H7 (cell line): ENCODE data around the gene RHOBTB1. TPM values are rescaled to one million over a fixed set of nuclear protein-coding genes. Genes with fewer than 3 reads are reported as not detected.

Experiments
- DNase-seq: peaks from one replicate; pipeline ENCODE4 v3.0.0; 2012
- H3K27me3 ChIP-seq: 2 replicates; pipeline ENCODE4 v1.6.0; 2011; ENCODE audit warnings: mild to moderate bottlenecking, low read length; ENCODE audit not compliant: control insufficient read depth, insufficient read depth
- H3K36me3 ChIP-seq: replicated peaks from 2 replicates; pipeline ENCODE4 v1.5.1; 2011; ENCODE audit warnings: low read length; ENCODE audit not compliant: control insufficient read depth, insufficient read depth
- H3K4me3 ChIP-seq: 2 replicates; pipeline ENCODE4 v1.5.1; 2011; ENCODE audit warnings: low read depth, mild to moderate bottlenecking, control low read depth, low read length, moderate library complexity; ENCODE audit not compliant: insufficient read depth
- total RNA-seq: library from RNA; depleted of rRNA; stranded (reverse); fragments of >200 nt; shearing (Covaris generic); gene quantifications from 2 replicates; pipeline ENCODE4 v1.2.3, GENCODE V29; 2014; rRNA removed

RHOBTB1 gene, protein sequence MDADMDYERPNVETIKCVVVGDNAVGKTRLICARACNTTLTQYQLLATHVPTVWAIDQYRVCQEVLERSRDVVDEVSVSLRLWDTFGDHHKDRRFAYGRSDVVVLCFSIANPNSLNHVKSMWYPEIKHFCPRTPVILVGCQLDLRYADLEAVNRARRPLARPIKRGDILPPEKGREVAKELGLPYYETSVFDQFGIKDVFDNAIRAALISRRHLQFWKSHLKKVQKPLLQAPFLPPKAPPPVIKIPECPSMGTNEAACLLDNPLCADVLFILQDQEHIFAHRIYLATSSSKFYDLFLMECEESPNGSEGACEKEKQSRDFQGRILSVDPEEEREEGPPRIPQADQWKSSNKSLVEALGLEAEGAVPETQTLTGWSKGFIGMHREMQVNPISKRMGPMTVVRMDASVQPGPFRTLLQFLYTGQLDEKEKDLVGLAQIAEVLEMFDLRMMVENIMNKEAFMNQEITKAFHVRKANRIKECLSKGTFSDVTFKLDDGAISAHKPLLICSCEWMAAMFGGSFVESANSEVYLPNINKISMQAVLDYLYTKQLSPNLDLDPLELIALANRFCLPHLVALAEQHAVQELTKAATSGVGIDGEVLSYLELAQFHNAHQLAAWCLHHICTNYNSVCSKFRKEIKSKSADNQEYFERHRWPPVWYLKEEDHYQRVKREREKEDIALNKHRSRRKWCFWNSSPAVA
- total RNA-seq, result 8.1 and 10.5 TPM in 2 replicates

GRCh38 chr10:60944058-60944909 lies at the start of gene RHOBTB1:
Gene RHOBTB1, minus strand, starts transcription at chr10:60944185. Its CDS starts 32,643 bp downstream, at chr10:60911542.
- peak within 1 kb of the TSS; percentile 61 for H3K4me3 ChIP-seq
- DNase-seq, result peak; percentile 87
- no peaks in the 10 kb centered on the region for H3K36me3 ChIP-seq
- H3K27me3 ChIP-seq, result peaks cover 2% of the 10 kb centered on the region; the same call in 1 of the 2 replicates

DNA sequence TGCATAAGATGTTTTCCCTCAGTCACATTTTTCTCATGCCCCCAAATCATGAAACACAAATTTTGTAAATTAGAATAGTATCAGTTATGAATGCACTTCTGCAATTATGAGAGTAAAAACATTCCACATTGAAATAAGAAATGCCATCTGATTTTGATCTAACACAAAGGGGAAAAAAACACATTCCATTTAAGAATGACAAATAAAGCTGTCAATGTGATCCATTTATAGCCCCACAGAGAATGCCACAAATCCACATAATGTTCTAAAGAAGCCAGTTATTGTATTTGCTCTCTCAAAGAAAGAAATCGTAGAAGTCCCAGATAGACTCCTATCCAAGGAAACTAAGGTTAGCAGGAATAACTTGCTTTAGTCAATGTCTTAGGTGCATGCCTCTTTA lies 48.7 kb upstream of the RHOBTB1 start:
- Histone ChIP-seq H3K27me3 (no peaks in the 10 kb centered on the region), H3K4me3 (no peak overlapping the region), H3K36me3 (no peaks in the 10 kb centered on the region)
- no peak for DNase-seq

GRCh38 chr10:60990663-60991062 lies 46.7 kb upstream of the RHOBTB1 start:
- no peak overlapping the region for H3K4me3 ChIP-seq
- no peaks in the 10 kb centered on the region for H3K27me3 ChIP-seq
- no peaks in the 10 kb centered on the region for H3K36me3 ChIP-seq
- DNase-seq, result no peak

- Histone ChIP-seq H3K36me3 (no peaks in the 10 kb centered on the region), H3K4me3 (no peak overlapping the region), H3K27me3 (no peaks in the 10 kb centered on the region)
- DNase-seq, result no peak
Measured at GRCh38 chr10:60989400-60989876, 45.5 kb upstream of the RHOBTB1 start.

- no peak for DNase-seq
- no peaks in the 10 kb centered on the region for H3K27me3 ChIP-seq
- no peak overlapping the region for H3K4me3 ChIP-seq
- no peaks in the 10 kb centered on the region for H3K36me3 ChIP-seq
Measured at GRCh38 chr10:60986791-60987190, 42.8 kb upstream of the RHOBTB1 start.

DNA sequence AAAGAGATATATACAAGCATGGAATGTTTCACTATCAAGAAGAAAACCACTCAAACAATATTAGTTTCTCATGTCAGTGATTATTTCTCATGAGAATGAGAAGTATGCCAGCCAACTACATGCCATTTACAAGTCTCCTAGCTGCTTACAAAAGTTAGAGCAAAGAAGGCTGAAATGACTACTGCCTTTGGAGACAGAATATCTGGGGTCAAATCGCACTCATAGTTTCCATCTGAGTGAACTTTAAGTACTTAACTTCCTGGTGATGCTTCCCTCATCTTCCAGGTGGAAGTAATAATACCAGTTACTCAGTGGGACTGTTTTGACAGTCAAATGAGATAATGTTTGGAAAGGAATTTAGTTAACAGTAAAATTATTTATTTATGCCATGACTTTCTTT lies 42.0 kb upstream of the RHOBTB1 start:
- Histone ChIP-seq H3K27me3 (no peaks in the 10 kb centered on the region), H3K4me3 (no peak overlapping the region), H3K36me3 (no peaks in the 10 kb centered on the region)
- DNase-seq, result no peak

DNA sequence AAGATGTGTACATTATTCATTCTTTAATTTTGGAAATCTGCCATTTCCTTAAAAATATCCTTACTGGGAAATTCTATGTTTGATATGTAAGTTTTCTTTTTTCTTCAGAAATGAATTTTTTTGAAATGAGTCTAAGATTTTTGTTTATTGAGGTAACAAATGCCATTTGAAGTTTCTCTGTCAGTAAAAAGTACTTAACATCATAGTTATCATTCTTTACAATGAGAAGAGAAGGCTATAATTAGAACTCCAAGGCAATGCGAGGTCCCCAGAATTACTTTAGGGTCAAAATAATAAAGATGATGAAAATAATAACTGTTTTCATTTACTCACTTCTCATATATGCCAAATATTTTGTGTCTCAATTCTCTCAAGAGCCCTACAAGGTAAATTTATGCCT lies 37.0 kb upstream of the RHOBTB1 start:
- no peak for DNase-seq
- H3K27me3 ChIP-seq, result no peaks in the 10 kb centered on the region
- H3K36me3 ChIP-seq, result no peaks in the 10 kb centered on the region
- no peak overlapping the region for H3K4me3 ChIP-seq

GRCh38 chr10:60979667-60980104 lies 35.7 kb upstream of the RHOBTB1 start:
- no peak overlapping the region for H3K4me3 ChIP-seq
- DNase-seq, result no peak
- no peaks in the 10 kb centered on the region for H3K27me3 ChIP-seq
- H3K36me3 ChIP-seq, result no peaks in the 10 kb centered on the region

GRCh38 chr10:60978287-60979115 lies 34.5 kb upstream of the RHOBTB1 start:
- H3K4me3 ChIP-seq, result no peak overlapping the region
- H3K36me3 ChIP-seq, result no peaks in the 10 kb centered on the region
- DNase-seq, result no peak
- H3K27me3 ChIP-seq, result no peaks in the 10 kb centered on the region

DNA sequence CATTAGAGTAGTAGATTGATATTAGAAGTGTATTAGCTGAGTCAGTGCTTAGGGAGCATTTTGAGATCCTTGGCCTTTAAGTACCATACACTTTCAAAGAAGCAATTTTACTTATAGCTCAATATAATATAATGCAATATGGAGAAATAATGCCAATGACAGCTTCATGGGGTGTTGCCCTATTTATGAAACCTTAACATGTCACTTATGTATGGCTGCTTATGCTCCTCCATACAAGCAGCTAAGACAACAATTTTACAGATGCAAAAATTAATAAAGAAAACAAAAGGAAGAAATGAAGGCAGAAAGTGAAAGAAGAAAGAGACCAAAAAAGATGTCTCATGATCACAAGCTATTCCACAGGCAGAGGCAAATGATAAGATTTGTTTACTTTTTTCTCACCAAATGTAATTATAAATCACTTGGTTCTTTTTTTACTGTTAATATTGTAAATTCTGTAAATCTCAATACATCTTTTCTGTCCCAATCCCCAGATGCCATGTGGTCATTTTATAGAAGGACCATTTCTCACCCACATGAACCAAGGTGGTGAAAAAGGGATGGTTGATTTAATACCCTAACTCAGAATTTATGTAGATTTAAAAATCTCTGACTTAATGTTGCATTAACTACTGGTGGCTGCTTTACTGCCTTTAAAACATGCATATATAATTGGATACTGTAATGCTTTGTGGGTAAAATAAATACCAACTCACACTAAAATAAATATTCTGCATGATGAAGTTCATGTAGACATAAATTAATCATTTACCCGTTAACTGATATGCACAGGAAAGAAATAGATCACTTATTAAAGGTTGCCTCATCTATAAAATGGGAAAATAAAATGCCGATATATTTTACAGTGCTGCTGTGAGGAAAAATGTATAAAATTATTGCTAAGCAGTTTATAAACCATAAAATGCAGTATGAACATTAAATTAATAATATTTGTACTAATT lies 33.5 kb upstream of the RHOBTB1 start:
- no peaks in the 10 kb centered on the region for H3K27me3 ChIP-seq
- no peaks in the 10 kb centered on the region for H3K36me3 ChIP-seq
- H3K4me3 ChIP-seq, result no peak overlapping the region
- no peak for DNase-seq

GRCh38 chr10:60976687-60977086 lies 32.7 kb upstream of the RHOBTB1 start:
- DNase-seq, result no peak
- no peaks in the 10 kb centered on the region for H3K27me3 ChIP-seq
- no peaks in the 10 kb centered on the region for H3K36me3 ChIP-seq
- H3K4me3 ChIP-seq, result no peak overlapping the region

- no peak overlapping the region for H3K4me3 ChIP-seq
Measured at GRCh38 chr10:60975716-60976115, 31.7 kb upstream of the RHOBTB1 start.

More at GRCh38 chr10:60975716-60976115, 31.7 kb upstream of the RHOBTB1 start:
- Histone ChIP-seq H3K27me3 (no peaks in the 10 kb centered on the region), H3K36me3 (no peaks in the 10 kb centered on the region)
- DNase-seq, result no peak
